GM12865 (cell line): ENCODE data around the gene ENSA.
"Not testable (repeated sequence)": the region's sequence is repeated elsewhere in the genome, so short reads cannot be mapped to it uniquely, and the experiment has no call there.

ENCODE experiments used
- DNase-seq: peaks from one replicate; pipeline ENCODE4 v3.0.0; 2010; ENCODE audit warnings: low read depth
- H3K4me3 ChIP-seq: 2 replicates; pipeline ENCODE4 v1.5.1; 2011; ENCODE audit warnings: mild to moderate bottlenecking, low read depth, low read length, control low read depth
- CTCF ChIP-seq: IDR thresholded peaks from 2 replicates; pipeline ENCODE4 v1.5.1; 2011; ENCODE audit warnings: low read length, control low read depth, low read depth, inconsistent platforms; ENCODE audit not compliant: insufficient read depth; ENCODE audit errors: missing control alignments

Gene ENSA

GRCh38 chr1:150626150-150626549 lies 3.3 kb downstream of the ENSA start:
- H3K4me3 ChIP-seq: no peak overlapping the region
- DNase-seq: no peak
- TF ChIP-seq CTCF: no peak

- H3K4me3 ChIP-seq, DNase-seq: not testable (repeated sequence)
Observed at GRCh38 chr1:150624546-150624945, 4.9 kb downstream of the ENSA start.

DNA sequence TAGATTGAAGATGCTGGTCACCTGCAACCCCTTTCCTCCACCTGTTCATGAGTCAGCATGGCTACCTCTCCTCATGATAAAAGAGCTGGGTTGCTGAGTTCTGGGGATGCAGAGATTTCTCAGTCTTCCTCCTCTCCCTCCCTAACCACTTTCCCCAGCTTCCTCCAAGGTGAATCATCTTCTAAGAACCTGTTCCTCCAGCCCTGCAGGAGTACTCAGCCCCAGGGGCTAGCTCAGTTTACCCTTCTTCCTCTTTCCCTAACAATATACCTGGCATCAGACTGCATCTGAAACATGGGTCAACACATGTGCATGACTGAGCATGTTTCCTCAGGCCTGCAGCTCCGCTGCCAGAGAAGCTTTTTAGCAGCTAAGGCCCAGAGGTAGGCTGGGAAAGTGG lies 5.3 kb downstream of the ENSA start:
- H3K4me3 ChIP-seq, DNase-seq: not testable (repeated sequence)

GRCh38 chr1:150622303-150622975 lies 7.0 kb downstream of the ENSA start:
- no peak for DNase-seq

DNA sequence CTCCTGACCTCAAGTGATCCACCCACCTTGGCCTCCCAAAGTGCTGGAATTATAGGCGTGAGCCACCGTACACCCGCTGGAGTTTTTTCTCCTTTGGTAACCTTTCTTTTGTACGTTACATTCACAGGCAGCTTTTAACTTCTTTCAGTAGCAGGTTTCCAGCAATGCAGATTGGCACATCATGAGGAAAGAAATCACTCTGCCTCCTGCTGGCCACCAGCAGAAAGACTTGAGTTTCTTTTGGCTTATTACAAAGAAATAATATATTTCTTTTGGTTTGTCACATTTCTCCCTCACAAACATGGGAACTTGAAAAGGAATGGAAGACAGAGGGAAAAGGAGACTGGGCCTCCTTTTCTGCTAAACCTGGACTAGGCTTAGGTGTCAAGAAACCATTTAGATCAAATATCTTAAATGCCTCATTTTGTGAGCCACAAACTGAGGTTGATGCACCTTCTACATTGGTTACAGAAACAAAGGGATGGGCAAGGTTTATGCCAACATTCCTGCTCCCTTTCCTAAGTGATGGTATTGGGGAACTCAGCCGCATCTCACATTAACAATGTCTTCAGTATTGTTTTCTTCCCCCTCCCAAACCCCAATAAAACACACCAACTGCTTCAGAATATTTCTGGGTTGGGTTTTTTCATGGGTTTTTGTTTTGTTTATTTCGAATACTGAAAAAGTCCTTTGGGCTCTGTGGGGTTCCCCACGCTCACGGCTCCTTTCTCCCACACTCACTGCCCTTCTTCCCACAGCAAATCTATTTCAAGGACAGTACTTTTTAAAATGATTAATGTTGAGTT lies 7.7 kb downstream of the ENSA start:
- H3K4me3 ChIP-seq: no peak overlapping the region
- DNase-seq: peak; percentile 81
- peak; percentile 66 for TF ChIP-seq CTCF

More at GRCh38 chr1:150622303-150622975, 7.0 kb downstream of the ENSA start:
- no peak overlapping the region for H3K4me3 ChIP-seq
- TF ChIP-seq CTCF: no peak

DNA sequence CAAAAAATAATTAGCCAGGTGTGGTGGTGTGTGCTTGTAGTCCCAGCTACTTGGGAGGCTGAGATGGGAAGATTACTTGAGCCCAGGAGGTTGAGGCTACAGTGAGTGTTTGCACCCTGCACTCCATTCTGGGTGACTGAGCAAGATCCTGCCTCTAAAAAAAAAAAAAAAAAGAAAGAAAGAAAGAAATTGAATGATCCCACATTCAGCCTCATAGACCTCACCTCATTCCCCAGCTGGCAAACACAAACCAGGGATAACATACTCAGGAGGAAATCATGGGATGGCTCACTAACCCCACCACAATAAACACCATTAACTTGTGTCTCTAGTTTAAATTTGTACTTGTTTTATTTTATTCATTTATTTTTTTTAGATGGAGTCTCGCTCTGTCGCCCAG lies 8.5 kb downstream of the ENSA start:
- TF ChIP-seq CTCF: no peak
- DNase-seq: no peak
- no peak overlapping the region for H3K4me3 ChIP-seq

DNA sequence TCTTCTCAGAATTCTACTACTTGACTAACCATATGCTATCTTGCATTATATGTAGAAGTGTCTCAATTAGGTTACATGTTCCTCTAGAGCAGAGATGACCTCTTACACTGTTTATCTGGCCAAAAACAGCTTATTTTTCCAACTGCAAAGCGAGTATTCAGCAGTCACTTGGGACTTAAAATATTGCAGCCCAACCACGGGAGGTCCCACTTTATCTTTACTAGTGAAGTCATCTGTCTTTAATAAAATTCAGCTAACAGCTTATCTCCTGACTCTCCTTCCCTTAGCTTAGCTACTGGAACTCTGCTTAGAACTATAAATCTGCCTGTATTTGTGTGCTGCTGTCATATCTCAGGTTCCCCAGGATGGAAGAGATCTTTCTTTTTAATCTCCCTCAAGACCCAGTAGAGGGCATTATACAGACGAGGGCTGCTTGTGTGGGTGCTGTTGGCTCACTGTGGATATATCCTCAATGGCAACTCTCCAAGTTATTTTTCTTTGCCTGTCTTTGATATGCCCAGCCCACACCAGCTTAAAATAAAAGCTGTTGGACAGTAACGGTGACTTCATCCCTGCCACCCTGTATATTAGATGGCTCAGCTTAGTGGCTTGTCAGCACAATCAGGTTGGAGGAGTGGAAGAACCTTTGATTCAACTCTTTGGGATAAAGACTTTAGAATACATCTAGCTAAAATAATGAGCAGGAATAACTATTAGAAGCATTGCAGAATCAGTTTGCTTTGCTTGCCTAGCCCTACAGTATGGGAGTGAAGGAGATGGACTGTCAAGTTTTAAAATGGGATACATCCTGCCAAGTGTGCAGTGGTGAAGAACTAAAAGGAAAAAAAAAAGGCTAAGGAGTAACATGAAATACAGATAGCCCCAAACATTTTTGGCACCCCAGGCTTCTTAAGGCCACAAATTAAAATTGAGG lies 9.6 kb downstream of the ENSA start:
- DNase-seq: no peak
- H3K4me3 ChIP-seq: no peak overlapping the region
- peak; percentile 5 for TF ChIP-seq CTCF
